Parathyroid adenoma (tissue), 2 donors: ENCODE data around the gene RASD2.

ENCODE experiments used
- H2AFZ ChIP-seq: fragments of 300-600 bp; sonication (generic); one replicate; pipeline ENCODE4 v1.7.0; 2017; ENCODE audit warnings: antibody characterized with exemption, mild to moderate bottlenecking
- H3K27ac ChIP-seq: fragments of 300-600 bp; sonication (generic); one replicate; pipeline ENCODE4 v1.7.0; 2017
- H3K27me3 ChIP-seq: fragments of 300-600 bp; sonication (generic); one replicate; pipeline ENCODE4 v1.7.0; 2017; ENCODE audit warnings: low read length; ENCODE audit not compliant: control insufficient read depth, insufficient read depth
- H3K36me3 ChIP-seq: fragments of 300-600 bp; sonication (generic); one replicate; pipeline ENCODE4 v1.7.0; 2017; ENCODE audit warnings: low read length; ENCODE audit not compliant: control insufficient read depth, insufficient read depth
- H3K4me1 ChIP-seq: fragments of 300-600 bp; sonication (generic); one replicate; pipeline ENCODE4 v1.7.0; 2017; ENCODE audit warnings: control low read depth
- H3K4me2 ChIP-seq: fragments of 300-600 bp; sonication (generic); one replicate; pipeline ENCODE4 v1.7.0; 2017; ENCODE audit warnings: low read length
- H3K4me3 ChIP-seq: fragments of 300-600 bp; sonication (generic); one replicate; pipeline ENCODE4 v1.7.0; 2017; ENCODE audit warnings: low read depth, low read length
- H3K79me2 ChIP-seq: fragments of 300-600 bp; sonication (generic); one replicate; pipeline ENCODE4 v1.7.0; 2017; ENCODE audit warnings: control low read depth
- H3K9ac ChIP-seq: fragments of 300-600 bp; sonication (generic); one replicate; pipeline ENCODE4 v1.7.0; 2017; ENCODE audit warnings: mild to moderate bottlenecking
- H3K9me3 ChIP-seq: fragments of 300-600 bp; sonication (generic); one replicate; pipeline ENCODE4 v1.7.0; 2017; ENCODE audit warnings: low read length; ENCODE audit not compliant: control insufficient read depth
- TF ChIP-seq, protein P1 (sequence below): fragments of 300-600 bp; sonication (generic); IDR thresholded peaks from one replicate; pipeline ENCODE4 v1.7.0; 2017; ENCODE audit warnings: antibody characterized with exemption, mild to moderate bottlenecking
- donor health status: primary hyperparathyroidism.

The RASD2 gene

DNA sequence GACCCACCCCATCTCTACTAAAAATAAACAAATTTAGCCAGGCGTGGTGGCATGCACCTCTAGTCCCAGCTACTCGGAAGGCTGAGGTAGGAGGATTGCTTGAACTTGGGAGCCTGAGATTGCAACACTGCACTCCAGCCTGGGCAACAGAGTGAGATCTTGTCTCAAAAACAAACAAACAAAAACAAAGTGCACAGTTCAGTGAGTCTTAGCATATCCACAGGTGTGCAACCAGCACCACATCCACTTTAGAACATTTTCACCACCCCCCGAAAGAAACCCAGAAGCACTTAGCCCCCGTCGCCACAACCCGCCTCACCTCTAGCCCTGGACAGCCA lies 49.1 kb downstream of the RASD2 start:
- Histone ChIP-seq H3K4me3 (no peak overlapping the region), H3K9me3 (no peaks in the 10 kb centered on the region), H3K27ac (no peak overlapping the region), H3K4me1 (no peaks in the 10 kb centered on the region), H3K36me3 (no peaks in the 10 kb centered on the region), H3K27me3 (no peaks in the 10 kb centered on the region), H2AFZ (no peak overlapping the region), H3K4me2 (no peak overlapping the region), H3K79me2 (no peaks in the 10 kb centered on the region), H3K9ac (no peak overlapping the region)
- TF ChIP-seq, protein P1, sequence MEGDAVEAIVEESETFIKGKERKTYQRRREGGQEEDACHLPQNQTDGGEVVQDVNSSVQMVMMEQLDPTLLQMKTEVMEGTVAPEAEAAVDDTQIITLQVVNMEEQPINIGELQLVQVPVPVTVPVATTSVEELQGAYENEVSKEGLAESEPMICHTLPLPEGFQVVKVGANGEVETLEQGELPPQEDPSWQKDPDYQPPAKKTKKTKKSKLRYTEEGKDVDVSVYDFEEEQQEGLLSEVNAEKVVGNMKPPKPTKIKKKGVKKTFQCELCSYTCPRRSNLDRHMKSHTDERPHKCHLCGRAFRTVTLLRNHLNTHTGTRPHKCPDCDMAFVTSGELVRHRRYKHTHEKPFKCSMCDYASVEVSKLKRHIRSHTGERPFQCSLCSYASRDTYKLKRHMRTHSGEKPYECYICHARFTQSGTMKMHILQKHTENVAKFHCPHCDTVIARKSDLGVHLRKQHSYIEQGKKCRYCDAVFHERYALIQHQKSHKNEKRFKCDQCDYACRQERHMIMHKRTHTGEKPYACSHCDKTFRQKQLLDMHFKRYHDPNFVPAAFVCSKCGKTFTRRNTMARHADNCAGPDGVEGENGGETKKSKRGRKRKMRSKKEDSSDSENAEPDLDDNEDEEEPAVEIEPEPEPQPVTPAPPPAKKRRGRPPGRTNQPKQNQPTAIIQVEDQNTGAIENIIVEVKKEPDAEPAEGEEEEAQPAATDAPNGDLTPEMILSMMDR: no peak

- TF ChIP-seq, protein P1: no peak
- H3K27me3 ChIP-seq: no peaks in the 10 kb centered on the region
- no peak overlapping the region for H3K4me3 ChIP-seq
- no peak overlapping the region for H3K27ac ChIP-seq
- H3K4me1 ChIP-seq: no peaks in the 10 kb centered on the region
- no peaks in the 10 kb centered on the region for H3K79me2 ChIP-seq
- no peaks in the 10 kb centered on the region for H3K36me3 ChIP-seq
- no peak overlapping the region for H2AFZ ChIP-seq
- no peak overlapping the region for H3K9ac ChIP-seq
- H3K9me3 ChIP-seq: no peaks in the 10 kb centered on the region
- H3K4me2 ChIP-seq: no peak overlapping the region
Measured at GRCh38 chr22:35590634-35591295, 50.1 kb downstream of the RASD2 start.

GRCh38 chr22:35591714-35592417 lies 51.2 kb downstream of the RASD2 start:
- Histone ChIP-seq H2AFZ (no peak overlapping the region), H3K9ac (no peak overlapping the region), H3K4me2 (no peak overlapping the region), H3K9me3 (no peaks in the 10 kb centered on the region), H3K27ac (no peak overlapping the region), H3K4me3 (no peak overlapping the region), H3K36me3 (no peaks in the 10 kb centered on the region), H3K79me2 (no peaks in the 10 kb centered on the region), H3K4me1 (no peaks in the 10 kb centered on the region), H3K27me3 (no peaks in the 10 kb centered on the region)
- TF ChIP-seq, protein P1: no peak

- Histone ChIP-seq H3K27ac (no peak overlapping the region), H3K4me2 (no peak overlapping the region)
Measured at GRCh38 chr22:35592418-35592967, 51.9 kb downstream of the RASD2 start.

More at GRCh38 chr22:35592418-35592967, 51.9 kb downstream of the RASD2 start:
- no peak overlapping the region for H2AFZ ChIP-seq
- no peak overlapping the region for H3K4me3 ChIP-seq
- no peaks in the 10 kb centered on the region for H3K79me2 ChIP-seq
- no peaks in the 10 kb centered on the region for H3K36me3 ChIP-seq
- H3K4me1 ChIP-seq: no peaks in the 10 kb centered on the region
- H3K9me3 ChIP-seq: no peaks in the 10 kb centered on the region
- TF ChIP-seq, protein P1: no peak
- H3K9ac ChIP-seq: no peak overlapping the region
- no peaks in the 10 kb centered on the region for H3K27me3 ChIP-seq
